GM23248 (cell line): ENCODE measurements around the gene SPACA5B. TPM values are rescaled to one million over a fixed set of nuclear protein-coding genes. Genes with fewer than 3 reads are reported as not detected.
"Not testable (repeated sequence)": the region's sequence is repeated elsewhere in the genome, so short reads cannot be mapped to it uniquely, and the experiment has no call there.

Source experiments
- DNase-seq: peaks from one replicate; pipeline ENCODE4 v3.0.0-alpha.2; 2015
- H2AFZ ChIP-seq: fragments of 200-600 bp; sonication (generic); 2 replicates; pipeline ENCODE4 v1.6.1; 2016; ENCODE audit warnings: antibody characterized with exemption
- H3F3A ChIP-seq: fragments of 200-600 bp; sonication (generic); 2 replicates; pipeline ENCODE4 v1.6.1; 2016; ENCODE audit warnings: mild to moderate bottlenecking, antibody characterized with exemption, mixed run types; ENCODE audit not compliant: insufficient read depth
- H3K27ac ChIP-seq: fragments of 200-600 bp; sonication (generic); 2 replicates; pipeline ENCODE4 v1.5.1; 2016; ENCODE audit warnings: mild to moderate bottlenecking
- H3K27me3 ChIP-seq: fragments of 200-600 bp; sonication (generic); replicated peaks from 2 replicates; pipeline ENCODE4 v1.6.1; 2016; ENCODE audit warnings: mild to moderate bottlenecking; ENCODE audit not compliant: insufficient read depth
- H3K36me3 ChIP-seq: fragments of 200-600 bp; sonication (generic); 2 replicates; pipeline ENCODE4 v1.6.1; 2016; ENCODE audit warnings: low read depth, mild to moderate bottlenecking
- H3K4me1 ChIP-seq: fragments of 200-600 bp; sonication (generic); 2 replicates; pipeline ENCODE4 v1.6.1; 2016; ENCODE audit warnings: mild to moderate bottlenecking; ENCODE audit not compliant: insufficient read depth
- H3K4me2 ChIP-seq: fragments of 200-600 bp; sonication (generic); one replicate; pipeline ENCODE4 v1.6.1; 2016; ENCODE audit warnings: mild to moderate bottlenecking; ENCODE audit not compliant: unreplicated experiment
- H3K4me3 ChIP-seq: fragments of 200-600 bp; sonication (generic); 2 replicates; pipeline ENCODE4 v1.5.1; 2016; ENCODE audit warnings: mild to moderate bottlenecking
- H3K79me2 ChIP-seq: fragments of 200-600 bp; sonication (generic); 2 replicates; pipeline ENCODE4 v1.6.1; 2016; ENCODE audit warnings: mild to moderate bottlenecking; ENCODE audit not compliant: insufficient read depth
- H3K9ac ChIP-seq: fragments of 200-600 bp; sonication (generic); 2 replicates; pipeline ENCODE4 v1.6.1; 2016; ENCODE audit warnings: mild to moderate bottlenecking
- H3K9me2 ChIP-seq: fragments of 200-600 bp; sonication (generic); 2 replicates; pipeline ENCODE4 v1.6.1; 2016; ENCODE audit warnings: mixed run types, mild to moderate bottlenecking, moderate library complexity; ENCODE audit not compliant: insufficient read depth
- H3K9me3 ChIP-seq: fragments of 200-600 bp; sonication (generic); one replicate; pipeline ENCODE4 v1.6.1; 2017; ENCODE audit warnings: low read depth
- H4K20me1 ChIP-seq: fragments of 200-600 bp; sonication (generic); 2 replicates; pipeline ENCODE4 v1.6.0; 2016; ENCODE audit not compliant: insufficient read depth
- EZH2 ChIP-seq: fragments of 200-600 bp; sonication (generic); IDR thresholded peaks from 2 replicates; pipeline ENCODE4 v1.6.1; 2018; ENCODE audit warnings: antibody characterized with exemption, mild to moderate bottlenecking; ENCODE audit not compliant: insufficient read depth, poor library complexity, severe bottlenecking
- EZH2phosphoT487 ChIP-seq: fragments of 200-600 bp; sonication (generic); IDR thresholded peaks from 2 replicates; pipeline ENCODE4 v1.6.1; 2018; ENCODE audit warnings: antibody characterized with exemption, moderate library complexity, mild to moderate bottlenecking, low read depth; ENCODE audit not compliant: insufficient read depth
- WGBS, 2 experiments: methylation state at CpG; one replicate each; pipeline ENCODE4 v1.1.6; 2015 to 2017; ENCODE audit warnings: low lambda C conversion rate in 2 of 2, low coverage in 1 of 2; ENCODE audit errors: missing lambda C conversion rate in 2 of 2; 5-methylcytosine and 5-hydroxymethylcytosine counted together
- in situ Hi-C: fragments of 300-500 bp; cut with MboI; formaldehyde crosslinking; loops from 2 replicates; pipeline ENCODE4 v1.15.0; 2020
- polyA plus RNA-seq: library from polyadenylated mRNA; unstranded; fragments of >200 nt; fragmentation: Nextera tagmentation; extraction: Ambion mirVana; gene quantifications from 2 replicates; pipeline ENCODE4 v1.2.1, GENCODE V29; 2016
- total RNA-seq: library from RNA; depleted of rRNA; stranded (reverse); fragments of >200 nt; shearing (Covaris generic); gene quantifications from 2 replicates; pipeline ENCODE4 v1.2.3, GENCODE V29; 2014; rRNA removed

Gene SPACA5B
- not detected in 2 replicates for total RNA-seq
- polyA plus RNA-seq: not detected in 2 replicates

DNA sequence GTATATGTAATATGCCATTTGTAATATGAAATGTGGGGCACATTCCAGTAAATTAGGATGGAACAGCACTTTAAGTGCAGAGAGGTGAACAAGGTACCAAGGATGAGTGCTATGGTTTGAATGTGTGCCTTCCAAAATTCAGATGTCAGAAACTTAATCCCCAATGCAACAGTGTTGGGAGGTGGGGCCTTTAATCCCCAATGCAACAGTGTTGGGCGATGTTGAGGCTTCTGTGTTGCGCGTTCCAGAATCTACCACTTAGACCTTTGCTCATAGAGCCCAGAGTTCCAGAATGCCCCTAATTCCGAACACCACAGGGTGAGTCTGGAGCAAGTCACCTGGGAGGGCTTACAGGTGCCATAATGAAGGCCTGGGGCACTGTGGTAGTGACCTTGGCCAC lies at the start of gene SPACA5B:
Gene SPACA5B, plus strand, starts transcription at position 301 of the 400 bp plus-strand sequence. Its CDS starts 62 bp downstream, at position 363.
- in situ Hi-C loops, DNase-seq: not testable (repeated sequence)

DNA sequence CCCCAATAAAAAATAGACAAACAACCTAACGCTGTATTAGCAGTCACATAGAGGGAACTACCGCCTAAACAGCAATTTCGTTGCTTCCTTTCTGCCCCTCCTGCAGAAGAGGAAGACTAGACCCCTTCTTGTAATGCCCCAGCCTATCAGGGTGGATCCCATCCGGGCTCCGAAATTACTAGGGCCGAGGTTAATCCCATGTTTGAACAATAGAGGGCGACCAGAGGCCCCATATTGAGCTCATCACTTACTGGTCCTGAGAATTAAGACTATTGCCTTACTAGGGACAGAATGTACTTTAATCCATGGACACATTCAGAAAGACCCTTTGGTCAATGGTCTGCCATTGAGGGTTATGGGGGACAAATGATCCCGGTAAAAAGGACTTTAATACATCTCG lies 47.2 kb upstream of the SPACA5B start:
- in situ Hi-C loops: loop anchor here (25.0 kb wide), 1 partner anchor 404 kb away; the partner anchor contains the start of gene FTSJ1
- TF ChIP-seq EZH2phosphoT487 (no peak), EZH2 (no peak)
- WGBS, 2 experiments: 21 to 22% methylated on average over 9 of the region's 9 CpGs

More for the DNA sequence above, at the start of gene SPACA5B:
- not testable (repeated sequence) for H3K36me3 ChIP-seq, H3F3A ChIP-seq, H3K9me2 ChIP-seq, H3K4me3 ChIP-seq, H3K79me2 ChIP-seq, H3K9ac ChIP-seq, H3K27ac ChIP-seq, H3K9me3 ChIP-seq, H4K20me1 ChIP-seq, H3K27me3 ChIP-seq, H2AFZ ChIP-seq, H3K4me2 ChIP-seq, H3K4me1 ChIP-seq
- no CpG with 5 or more reads among the region's 4 CpGs for WGBS, 2 experiments

GRCh38 chrX:48083706-48084105 lies 46.7 kb upstream of the SPACA5B start:
- Histone ChIP-seq H3K4me3 (no peak overlapping the region), H3K9ac (no peak overlapping the region), H3K9me2 (no peaks in the 10 kb centered on the region), H3K27me3 (no peaks in the 10 kb centered on the region), H2AFZ (no peak overlapping the region), H3K79me2 (no peaks in the 10 kb centered on the region), H3K27ac (no peak overlapping the region), H3F3A (no peaks in the 10 kb centered on the region), H3K4me1 (no peaks in the 10 kb centered on the region), H3K9me3 (no peaks in the 10 kb centered on the region), H3K4me2 (no peak overlapping the region), H3K36me3 (no peaks in the 10 kb centered on the region), H4K20me1 (no peaks in the 10 kb centered on the region)
- 62 to 70% methylated on average over 5 of the region's 5 CpGs for WGBS, 2 experiments
- in situ Hi-C loops: loop anchor here (25.0 kb wide), 1 partner anchor 404 kb away; the partner anchor contains the start of gene FTSJ1
- TF ChIP-seq EZH2phosphoT487: no peak
- no peak for TF ChIP-seq EZH2
- no peak for DNase-seq

More for the DNA sequence above, 47.2 kb upstream of the SPACA5B start:
- Histone ChIP-seq H3K27ac (no peak overlapping the region), H3K9ac (no peak overlapping the region), H3K9me3 (no peaks in the 10 kb centered on the region), H3K36me3 (no peaks in the 10 kb centered on the region), H3K79me2 (no peaks in the 10 kb centered on the region), H3K27me3 (no peaks in the 10 kb centered on the region), H3F3A (no peaks in the 10 kb centered on the region), H4K20me1 (no peaks in the 10 kb centered on the region), H3K9me2 (no peaks in the 10 kb centered on the region), H2AFZ (no peak overlapping the region), H3K4me3 (no peak overlapping the region), H3K4me1 (no peaks in the 10 kb centered on the region), H3K4me2 (no peak overlapping the region)
- DNase-seq: peak; percentile 61

DNA sequence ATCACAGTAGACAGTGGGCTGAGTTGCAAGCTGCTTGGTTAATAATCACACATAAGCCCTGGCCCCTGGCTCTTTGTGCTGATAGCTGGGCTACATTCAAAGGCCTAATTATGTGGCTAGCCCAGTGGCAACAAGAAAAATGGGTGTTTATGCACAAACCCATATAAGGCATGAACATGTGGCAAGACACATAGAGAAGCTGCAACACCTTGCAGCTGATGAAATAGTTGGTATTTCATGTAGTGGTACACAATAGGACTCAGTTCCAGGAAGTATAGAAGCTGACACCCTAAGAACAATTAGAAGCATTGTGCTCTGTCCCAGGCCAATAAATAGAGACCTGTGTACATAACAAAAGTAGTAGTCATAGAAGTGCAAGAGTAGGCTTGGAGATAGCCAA lies 44.3 kb upstream of the SPACA5B start:
- no peaks in the 10 kb centered on the region for H3K9me2 ChIP-seq
- H2AFZ ChIP-seq: no peak overlapping the region
- H3F3A ChIP-seq: no peaks in the 10 kb centered on the region
- no peak overlapping the region for H3K4me2 ChIP-seq
- in situ Hi-C loops: loop anchor here (25.0 kb wide), 1 partner anchor 401 kb away; the partner anchor contains the start of gene FTSJ1
- no peak for DNase-seq
- H4K20me1 ChIP-seq: no peaks in the 10 kb centered on the region
- H3K36me3 ChIP-seq: no peaks in the 10 kb centered on the region
- no peak overlapping the region for H3K4me3 ChIP-seq
- H3K27ac ChIP-seq: no peak overlapping the region
- no peaks in the 10 kb centered on the region for H3K9me3 ChIP-seq
- TF ChIP-seq EZH2 (no peak), EZH2phosphoT487 (no peak)
- no peak overlapping the region for H3K9ac ChIP-seq
- no peaks in the 10 kb centered on the region for H3K79me2 ChIP-seq
- H3K27me3 ChIP-seq: no peaks in the 10 kb centered on the region
- no peaks in the 10 kb centered on the region for H3K4me1 ChIP-seq

GRCh38 chrX:48090123-48090522 lies 40.3 kb upstream of the SPACA5B start:
- no peak for DNase-seq
- WGBS, 2 experiments: 38 to 44% methylated on average over 5 of the region's 5 CpGs
- no peaks in the 10 kb centered on the region for H4K20me1 ChIP-seq
- TF ChIP-seq EZH2phosphoT487 (no peak), EZH2 (no peak)
- H3K79me2 ChIP-seq: no peaks in the 10 kb centered on the region
- H3F3A ChIP-seq: no peaks in the 10 kb centered on the region
- H3K9me3 ChIP-seq: no peaks in the 10 kb centered on the region
- no peak overlapping the region for H3K27ac ChIP-seq
- H3K27me3 ChIP-seq: no peaks in the 10 kb centered on the region
- no peak overlapping the region for H2AFZ ChIP-seq
- no peaks in the 10 kb centered on the region for H3K4me1 ChIP-seq
- in situ Hi-C loops: loop anchor here (25.0 kb wide), 1 partner anchor 397 kb away; the partner anchor contains the start of gene FTSJ1
- H3K9me2 ChIP-seq: no peaks in the 10 kb centered on the region
- no peak overlapping the region for H3K4me3 ChIP-seq
- no peak overlapping the region for H3K4me2 ChIP-seq
- no peak overlapping the region for H3K9ac ChIP-seq
- no peaks in the 10 kb centered on the region for H3K36me3 ChIP-seq

DNA sequence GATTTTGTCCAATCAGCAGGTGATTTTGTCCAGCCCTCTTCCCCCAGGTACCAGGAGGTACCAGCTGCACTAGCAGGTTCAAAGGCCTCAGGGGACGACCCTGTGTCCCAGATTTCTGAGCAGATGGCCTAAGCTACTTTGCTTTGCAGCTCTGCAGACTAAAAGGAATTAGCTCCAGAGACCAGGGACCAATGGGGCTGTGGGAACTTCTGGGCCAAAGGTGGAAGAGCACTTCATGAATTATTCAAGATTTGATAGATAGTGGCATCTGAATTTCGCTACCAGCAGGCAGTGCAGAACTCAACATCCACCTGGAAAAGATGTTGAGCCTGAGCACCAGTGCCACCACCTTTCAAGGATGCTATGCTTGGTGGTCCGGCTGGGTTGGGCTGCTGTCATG lies 37.9 kb upstream of the SPACA5B start:
- not testable (repeated sequence) for H3K4me2 ChIP-seq, H2AFZ ChIP-seq, H3K27me3 ChIP-seq, H3K4me3 ChIP-seq, H3K27ac ChIP-seq, H3K9me2 ChIP-seq, H3K9me3 ChIP-seq, H3K36me3 ChIP-seq, H3F3A ChIP-seq, H4K20me1 ChIP-seq, DNase-seq, H3K9ac ChIP-seq, H3K4me1 ChIP-seq, H3K79me2 ChIP-seq
- in situ Hi-C loops: loop anchor here (25.0 kb wide), 1 partner anchor 395 kb away; the partner anchor contains the start of gene FTSJ1
- WGBS, 2 experiments: 13 to 47% methylated on average over 1 to 2 of the region's 3 CpGs
